Astrocyte (in vitro differentiated cells and primary cell): Measurements from ENCODE around the gene PLCH1. TPM values are rescaled to one million over a fixed set of nuclear protein-coding genes. Genes with fewer than 3 reads are reported as not detected.

Source experiments
- DNase-seq: peaks from one replicate; pipeline ENCODE4 v3.0.0-alpha.2; 2010; ENCODE audit warnings: low read depth
- FAIRE-seq: peaks from 2 replicates; lab custom pipeline; 2011; peaks lifted over from hg19 to GRCh38; lab: Jason Lieb, UNC
- H2AFZ ChIP-seq: 2 replicates; pipeline ENCODE4 v1.6.0; 2012; ENCODE audit warnings: low read depth, low read length, inconsistent platforms
- H3K27ac ChIP-seq: 2 replicates; pipeline ENCODE4 v1.5.1; 2011; ENCODE audit warnings: low read depth, low read length, inconsistent platforms
- H3K27me3 ChIP-seq: 2 replicates; pipeline ENCODE4 v1.6.0; 2011; ENCODE audit warnings: low read length, inconsistent platforms; ENCODE audit not compliant: insufficient read depth
- H3K36me3 ChIP-seq: 2 replicates; pipeline ENCODE4 v1.5.1; 2011; ENCODE audit warnings: low read length, inconsistent platforms; ENCODE audit not compliant: insufficient read depth
- H3K4me1 ChIP-seq: 2 replicates; pipeline ENCODE4 v1.5.1; 2011; ENCODE audit warnings: low read length, inconsistent platforms; ENCODE audit not compliant: insufficient read depth
- H3K4me2 ChIP-seq: 2 replicates; pipeline ENCODE4 v1.6.0; 2012; ENCODE audit warnings: low read length, inconsistent platforms
- H3K4me3 ChIP-seq: 2 replicates; pipeline ENCODE4 v1.5.1; 2011; ENCODE audit warnings: low read depth, mild to moderate bottlenecking, low read length, inconsistent platforms; ENCODE audit not compliant: insufficient read depth
- H3K79me2 ChIP-seq: 2 replicates; pipeline ENCODE4 v1.6.0; 2012; ENCODE audit warnings: mild to moderate bottlenecking, low read length, inconsistent platforms; ENCODE audit not compliant: insufficient read depth
- H3K9ac ChIP-seq: 2 replicates; pipeline ENCODE4 v1.6.0; 2012; ENCODE audit warnings: mild to moderate bottlenecking, low read length, inconsistent platforms
- H3K9me3 ChIP-seq: 2 replicates; pipeline ENCODE4 v1.5.1; 2012; ENCODE audit warnings: low read depth, mild to moderate bottlenecking, low read length, inconsistent platforms; ENCODE audit not compliant: insufficient read depth
- H4K20me1 ChIP-seq: 2 replicates; pipeline ENCODE4 v1.6.0; 2012; ENCODE audit warnings: low read length, inconsistent platforms; ENCODE audit not compliant: insufficient read depth
- H3K27ac Mint-ChIP-seq: one replicate; pipeline ENCODE4 v1.8.0; 2021; ENCODE audit warnings: mild to moderate bottlenecking, mixed read lengths; ENCODE audit not compliant: unreplicated experiment
- H3K27me3 Mint-ChIP-seq: one replicate; pipeline ENCODE4 v1.8.0; 2021; ENCODE audit warnings: low read depth, mixed read lengths; ENCODE audit not compliant: unreplicated experiment
- H3K36me3 Mint-ChIP-seq: one replicate; pipeline ENCODE4 v1.8.0; 2021; ENCODE audit warnings: low read depth, mixed read lengths; ENCODE audit not compliant: unreplicated experiment
- H3K4me1 Mint-ChIP-seq: one replicate; pipeline ENCODE4 v1.8.0; 2021; ENCODE audit warnings: low read depth, mixed read lengths; ENCODE audit not compliant: unreplicated experiment
- H3K4me3 Mint-ChIP-seq: one replicate; pipeline ENCODE4 v1.8.0; 2021; ENCODE audit warnings: mild to moderate bottlenecking, moderate library complexity, mixed read lengths; ENCODE audit not compliant: unreplicated experiment
- H3K9me3 Mint-ChIP-seq: one replicate; pipeline ENCODE4 v1.8.0; 2021; ENCODE audit warnings: mild to moderate bottlenecking, mixed read lengths; ENCODE audit not compliant: unreplicated experiment
- CTCF ChIP-seq: IDR thresholded peaks from 2 replicates; pipeline ENCODE4 v1.5.1; 2011; ENCODE audit warnings: low read depth, mild to moderate bottlenecking, inconsistent platforms, low read length, moderate library complexity; ENCODE audit not compliant: insufficient read depth
- EZH2 ChIP-seq: IDR thresholded peaks from 2 replicates; pipeline ENCODE4 v1.6.1; 2012; ENCODE audit warnings: mild to moderate bottlenecking, low read length, inconsistent platforms; ENCODE audit not compliant: insufficient read depth
- total RNA-seq: library from RNA; stranded (reverse); gene quantifications from 2 replicates; pipeline ENCODE4 v1.2.1, GENCODE V29; 2021

The PLCH1 gene
- total RNA-seq, 1 donor from 2014 or later: 1.2 TPM

GRCh38 chr3:155370198-155370597 is 374.7 kb downstream of the PLCH1 start:
- H2AFZ ChIP-seq: no peak overlapping the region
- no peaks in the 10 kb centered on the region for H3K4me1 Mint-ChIP-seq
- TF ChIP-seq EZH2: no peak
- TF ChIP-seq CTCF: no peak

GRCh38 chr3:155369735-155370134 is 375.1 kb downstream of the PLCH1 start:
- H3K4me3 ChIP-seq: no peak overlapping the region
- no peak overlapping the region for H3K4me2 ChIP-seq
- no peaks in the 10 kb centered on the region for H3K4me1 Mint-ChIP-seq

More at GRCh38 chr3:155370198-155370597, 374.7 kb downstream of the PLCH1 start:
- H3K4me3 ChIP-seq: no peak overlapping the region
- Mint-ChIP-seq H3K36me3 (no peaks in the 10 kb centered on the region), H3K4me3 (no peak overlapping the region), H3K27ac (no peak overlapping the region), H3K9me3 (no peaks in the 10 kb centered on the region), H3K27me3 (no peaks in the 10 kb centered on the region)
- H3K36me3 ChIP-seq: no peaks in the 10 kb centered on the region
- H3K4me2 ChIP-seq: no peak overlapping the region
- DNase-seq (no peak), FAIRE-seq (no peak)
- no peak overlapping the region for H3K9ac ChIP-seq
- H3K27me3 ChIP-seq: no peaks in the 10 kb centered on the region
- H3K9me3 ChIP-seq: no peaks in the 10 kb centered on the region
- no peak overlapping the region for H3K27ac ChIP-seq
- H4K20me1 ChIP-seq: no peaks in the 10 kb centered on the region
- no peaks in the 10 kb centered on the region for H3K79me2 ChIP-seq
- no peaks in the 10 kb centered on the region for H3K4me1 ChIP-seq

More at GRCh38 chr3:155369735-155370134, 375.1 kb downstream of the PLCH1 start:
- no peaks in the 10 kb centered on the region for H3K9me3 ChIP-seq
- H3K27ac ChIP-seq: no peak overlapping the region
- H3K4me3 Mint-ChIP-seq: no peak overlapping the region
- no peaks in the 10 kb centered on the region for H3K79me2 ChIP-seq
- no peak overlapping the region for H3K27ac Mint-ChIP-seq
- H3K27me3 ChIP-seq: no peaks in the 10 kb centered on the region
- no peaks in the 10 kb centered on the region for H3K9me3 Mint-ChIP-seq
- H3K4me1 ChIP-seq: no peaks in the 10 kb centered on the region
- H3K9ac ChIP-seq: no peak overlapping the region
- H4K20me1 ChIP-seq: no peaks in the 10 kb centered on the region
- DNase-seq (no peak), FAIRE-seq (no peak)
- TF ChIP-seq EZH2 (no peak), CTCF (no peak)
- no peak overlapping the region for H2AFZ ChIP-seq
- no peaks in the 10 kb centered on the region for H3K36me3 ChIP-seq
- H3K27me3 Mint-ChIP-seq: no peaks in the 10 kb centered on the region
- no peaks in the 10 kb centered on the region for H3K36me3 Mint-ChIP-seq
